ENCODE results near the gene KCNH2. TPM values are rescaled to one million over a fixed set of nuclear protein-coding genes. Genes with fewer than 3 reads are reported as not detected.

The KCNH2 gene
- total RNA-seq, 6 donors from 2014 or later, result 0.59 to 5.7 (median 3.1) TPM

GRCh38 chr7:150959081-150959480, 19.0 kb downstream of the KCNH2 start:
- DNase-seq, result no peak
- H3K4me1 ChIP-seq, result peaks cover 5 to 41% (median 10%) of the 10 kb centered on the region in 4 donors
- peaks cover 0 to 22% (median 2%) of the 10 kb centered on the region in 4 donors for H3K27me3 ChIP-seq
- no peak for TF ChIP-seq EP300 (IDR thresholded peaks at IDR 0.05)
- no peak for TF ChIP-seq POLR2AphosphoS5 (IDR thresholded peaks at IDR 0.05)
- no peak for TF ChIP-seq CTCF (IDR thresholded peaks at IDR 0.05)
- no peak for TF ChIP-seq POLR2A (IDR thresholded peaks at IDR 0.05)
- no peak overlapping the region for H3K4me3 ChIP-seq
- H3K36me3 ChIP-seq, result no peaks in the 10 kb centered on the region
- WGBS, 2 donors, result 60 to 100% methylated on average over 1 to 3 of the region's 3 CpGs
- H3K9me3 ChIP-seq, result no peaks in the 10 kb centered on the region
- ATAC-seq (ENCODE audit: low FRiP score in 2 of 2), result no peak
- no peak overlapping the region for H3K27ac ChIP-seq

- TF ChIP-seq CTCF (IDR thresholded peaks at IDR 0.05) (no peak), POLR2AphosphoS5 (IDR thresholded peaks at IDR 0.05) (no peak), POLR2A (IDR thresholded peaks at IDR 0.05) (no peak), EP300 (IDR thresholded peaks at IDR 0.05) (no peak)
- Histone ChIP-seq H3K36me3 (no peaks in the 10 kb centered on the region), H3K27me3 (peaks cover 0 to 22% (median 2%) of the 10 kb centered on the region in 4 donors), H3K4me3 (no peak overlapping the region), H3K27ac (no peak overlapping the region), H3K9me3 (no peaks in the 10 kb centered on the region), H3K4me1 (peaks cover 5 to 41% (median 10%) of the 10 kb centered on the region in 4 donors)
- DNase-seq (peak in 1 of 2 donors; percentile 64), ATAC-seq (ENCODE audit: low FRiP score in 2 of 2) (no peak)
- WGBS, 2 donors, result 59 to 72% methylated on average over 12 to 13 of the region's 13 CpGs
Measured at GRCh38 chr7:150958597-150958996, 19.5 kb downstream of the KCNH2 start.

- ATAC-seq (ENCODE audit: low FRiP score in 2 of 2), result no peak
- H3K4me1 ChIP-seq, result peaks cover 5 to 36% (median 10%) of the 10 kb centered on the region in 4 donors
Measured at GRCh38 chr7:150958062-150958552, 20.0 kb downstream of the KCNH2 start.

GRCh38 chr7:150957133-150958020, 20.7 kb downstream of the KCNH2 start:
- TF ChIP-seq EP300 (IDR thresholded peaks at IDR 0.05) (no peak), POLR2A (IDR thresholded peaks at IDR 0.05) (no peak), POLR2AphosphoS5 (IDR thresholded peaks at IDR 0.05) (no peak), CTCF (IDR thresholded peaks at IDR 0.05) (no peak)
- WGBS, 2 donors, result 83 to 86% methylated on average over 24 to 25 of the region's 26 CpGs
- ATAC-seq (ENCODE audit: low FRiP score in 2 of 2) (no peak), DNase-seq (peak in 1 of 2 donors; percentile 72)
- Histone ChIP-seq H3K9me3 (no peaks in the 10 kb centered on the region), H3K27me3 (peaks cover 0 to 22% (median 2%) of the 10 kb centered on the region in 4 donors), H3K4me3 (no peak overlapping the region), H3K27ac (no peak overlapping the region), H3K4me1 (peaks cover 5 to 30% (median 8%) of the 10 kb centered on the region in 4 donors), H3K36me3 (no peaks in the 10 kb centered on the region)

More at GRCh38 chr7:150958062-150958552, 20.0 kb downstream of the KCNH2 start:
- WGBS, 2 donors, result 22 to 45% methylated on average over 6 to 49 of the region's 74 CpGs
- Histone ChIP-seq H3K27me3 (peaks cover 0 to 22% (median 2%) of the 10 kb centered on the region in 4 donors), H3K9me3 (no peaks in the 10 kb centered on the region), H3K4me3 (no peak overlapping the region), H3K36me3 (no peaks in the 10 kb centered on the region), H3K27ac (no peak overlapping the region)
- TF ChIP-seq EP300 (IDR thresholded peaks at IDR 0.05) (no peak), POLR2AphosphoS5 (IDR thresholded peaks at IDR 0.05) (no peak), POLR2A (IDR thresholded peaks at IDR 0.05) (no peak), CTCF (IDR thresholded peaks at IDR 0.05) (no peak)
- peak in 1 of 2 donors; percentile 85 for DNase-seq
